ENCODE measurements around the gene MRPL37.
"Not testable (repeated sequence)": the region's sequence is repeated elsewhere in the genome, so short reads cannot be mapped to it uniquely, and the experiment has no call there.

The MRPL37 gene

GRCh38 chr1:54172614-54173599 lies 27.1 kb upstream of the MRPL37 start:
- no peak for DNase-seq

DNA sequence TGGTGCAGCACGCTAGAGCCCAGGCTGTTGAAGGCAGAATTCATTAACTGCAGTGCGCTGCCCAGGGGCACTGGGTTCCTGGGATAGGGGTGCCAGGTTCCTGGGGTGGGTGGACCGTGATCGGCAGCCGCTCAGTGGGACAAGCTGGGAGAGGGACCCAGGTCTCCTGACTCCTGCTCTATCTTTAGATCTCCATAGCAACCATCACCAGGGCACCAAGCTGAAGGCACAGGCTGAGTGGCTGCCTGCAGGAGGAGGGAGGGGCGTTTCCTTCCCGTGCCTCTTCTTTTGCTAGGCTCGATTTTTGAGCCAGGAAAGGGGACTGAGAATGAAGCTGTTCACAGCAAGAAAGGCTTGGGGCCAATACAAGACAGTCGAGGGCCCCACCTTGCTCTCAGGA lies 26.3 kb upstream of the MRPL37 start:
- DNase-seq: no peak

DNA sequence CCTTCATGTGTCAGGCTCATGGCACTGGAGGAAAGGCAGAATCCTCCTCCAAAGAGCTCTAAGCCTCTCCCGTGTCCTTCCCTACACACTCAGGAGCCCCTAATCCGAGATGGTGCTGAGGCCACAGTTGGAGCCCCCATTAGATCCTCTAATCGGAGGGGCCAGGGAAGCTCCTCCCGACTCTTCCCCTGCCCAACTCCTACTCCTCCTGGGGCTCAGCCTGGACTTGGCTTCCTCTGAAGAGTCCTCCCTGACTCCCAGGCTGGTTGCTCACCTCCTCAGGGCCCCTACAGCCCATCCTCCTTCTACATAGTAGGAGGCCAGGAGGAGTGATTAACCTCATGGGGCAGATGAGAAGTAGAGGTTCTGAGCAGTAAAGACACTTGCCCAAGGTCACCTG lies 25.9 kb upstream of the MRPL37 start:
- no peak for DNase-seq

DNA sequence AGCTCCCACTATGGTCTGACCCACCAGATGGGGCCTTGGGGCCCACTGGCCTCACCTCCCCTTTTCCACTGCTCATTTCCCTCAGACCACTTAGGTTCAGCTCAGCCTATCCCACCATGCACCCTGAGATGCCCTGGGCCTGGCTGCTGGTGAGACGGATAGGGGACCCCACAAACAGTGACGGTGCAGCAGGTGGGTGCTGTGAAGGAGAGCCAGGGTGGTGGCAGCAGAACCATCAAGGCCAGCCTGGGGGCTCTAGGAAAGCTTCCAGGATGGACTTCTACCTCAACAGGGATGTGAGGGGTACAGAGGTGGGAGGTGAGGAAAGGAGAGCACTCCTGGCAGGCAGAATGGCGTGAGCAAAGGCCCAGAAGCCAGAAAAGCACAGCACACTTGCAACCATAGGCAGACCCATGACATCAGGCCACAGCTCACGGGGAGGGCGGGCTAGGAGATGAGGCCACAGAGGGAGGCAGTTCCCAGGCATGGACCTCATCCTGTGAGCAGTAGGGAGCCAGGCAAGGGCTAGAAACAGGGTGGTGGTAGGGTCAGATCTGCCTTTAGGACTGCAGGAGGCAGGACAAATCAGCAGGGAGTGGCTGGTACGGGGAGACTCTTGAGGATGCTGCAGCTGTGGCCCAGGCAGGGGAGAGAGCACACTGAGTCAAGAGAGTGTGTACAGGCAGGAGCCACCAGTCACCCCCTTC lies 23.2 kb upstream of the MRPL37 start:
- DNase-seq: no peak

- no peak for DNase-seq
These were observed 22.2 kb upstream of the MRPL37 start for GRCh38 chr1:54177726-54178125.

DNA sequence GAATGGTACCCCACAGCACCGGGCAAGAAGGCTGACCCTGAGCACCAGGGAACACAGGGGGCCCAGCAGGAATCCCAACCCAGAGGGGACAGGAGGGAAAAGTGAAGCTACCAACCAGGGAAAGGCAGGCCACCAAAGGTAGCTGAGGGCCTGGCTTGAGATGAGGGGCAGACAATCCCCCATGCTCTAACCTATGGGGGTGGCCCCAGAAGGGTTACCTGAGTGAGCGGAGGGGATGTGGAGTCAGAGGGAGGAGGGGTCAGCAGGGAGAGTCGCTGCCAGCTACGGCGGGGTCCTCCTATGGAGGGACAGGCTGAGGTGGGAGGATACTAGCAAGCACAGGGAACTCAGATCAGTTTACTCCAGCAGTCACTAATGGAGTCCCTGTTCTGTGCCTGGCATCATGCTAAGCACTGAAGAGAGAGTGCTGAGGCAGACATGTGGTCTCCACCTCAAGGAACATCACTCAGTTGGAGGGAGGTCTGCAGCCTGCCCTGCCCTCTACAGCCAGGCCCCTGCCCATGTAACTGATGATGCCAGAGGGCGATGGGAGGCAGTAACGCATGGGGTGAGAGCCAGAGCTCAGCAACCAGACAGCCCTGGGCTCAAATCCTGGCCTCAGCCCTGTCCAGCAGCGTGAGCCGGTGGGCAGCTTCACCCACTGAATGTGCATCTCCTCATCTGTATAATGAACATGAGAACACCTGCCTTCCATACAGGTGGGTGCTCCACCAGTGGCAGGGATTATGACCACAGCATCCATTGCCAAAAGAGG lies 21.5 kb upstream of the MRPL37 start:
- no peak for DNase-seq

DNA sequence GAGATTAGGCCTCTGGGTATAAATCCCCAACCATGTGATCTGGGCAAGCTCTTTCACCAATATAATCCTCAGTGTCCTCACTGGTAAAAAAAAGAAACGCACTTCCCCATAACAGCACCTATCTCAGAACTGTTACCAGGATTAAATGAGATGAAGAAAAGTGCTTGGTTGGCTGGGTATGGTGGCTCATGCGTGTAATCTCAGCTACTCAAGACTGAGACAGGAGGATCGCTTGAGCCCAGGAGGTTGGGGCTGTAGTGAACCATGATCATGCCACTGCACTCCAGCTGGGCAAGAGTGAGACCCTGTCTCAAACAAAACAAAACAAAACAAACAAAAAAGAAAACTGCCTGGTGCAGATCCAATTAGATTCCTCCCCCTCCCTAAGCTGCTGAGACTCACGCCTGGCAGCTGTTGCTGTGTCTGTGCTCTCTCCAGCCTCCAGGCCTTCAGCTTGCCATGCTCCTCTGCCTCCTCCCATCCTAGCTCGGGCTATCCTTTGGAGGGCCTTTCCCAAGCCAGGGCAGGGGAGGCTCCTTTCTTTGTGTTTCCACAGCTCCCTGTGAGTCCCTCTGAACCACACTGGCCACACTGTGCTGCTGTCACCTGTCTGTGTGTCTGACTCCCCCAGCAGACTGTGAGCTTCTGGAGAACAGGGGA lies 19.1 kb upstream of the MRPL37 start:
- no peak for DNase-seq

DNA sequence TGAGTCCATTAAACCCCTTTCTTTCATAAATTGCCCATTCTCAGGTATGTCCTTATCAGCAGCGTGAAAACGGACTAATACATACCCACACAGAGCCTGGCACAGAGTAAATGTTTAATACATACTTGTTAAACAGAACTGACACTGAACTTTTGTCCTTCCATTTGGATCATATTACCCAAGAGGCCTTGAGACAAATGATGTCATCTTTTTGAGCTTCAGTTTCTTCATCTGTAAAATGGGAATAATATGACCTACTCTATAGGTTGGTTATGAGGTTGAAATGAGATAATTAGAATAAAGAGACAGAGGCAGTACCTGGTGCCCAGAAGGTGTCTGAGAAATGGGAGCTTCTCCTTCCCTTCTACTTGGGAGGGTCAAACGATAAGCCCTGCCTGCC lies 13.9 kb upstream of the MRPL37 start:
- DNase-seq: no peak

DNA sequence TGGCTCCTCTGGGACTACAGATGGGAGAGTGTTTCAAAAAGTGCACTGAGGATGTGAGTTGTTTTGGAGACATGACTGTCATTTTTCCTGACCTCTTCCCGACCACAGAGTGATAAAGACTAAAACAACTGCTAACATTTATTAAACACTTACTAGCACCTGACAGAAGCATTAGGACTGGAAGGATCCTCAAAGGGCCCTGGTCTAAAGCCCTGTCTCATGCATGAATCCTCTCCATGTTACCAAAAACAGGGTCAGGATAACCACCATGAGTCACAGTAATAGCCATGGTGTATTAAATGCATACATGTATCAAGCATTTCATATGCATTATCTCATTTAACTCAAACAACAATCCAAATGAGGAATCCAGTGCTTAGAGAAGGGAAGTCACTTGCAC lies 11.7 kb upstream of the MRPL37 start:
- DNase-seq: no peak

DNA sequence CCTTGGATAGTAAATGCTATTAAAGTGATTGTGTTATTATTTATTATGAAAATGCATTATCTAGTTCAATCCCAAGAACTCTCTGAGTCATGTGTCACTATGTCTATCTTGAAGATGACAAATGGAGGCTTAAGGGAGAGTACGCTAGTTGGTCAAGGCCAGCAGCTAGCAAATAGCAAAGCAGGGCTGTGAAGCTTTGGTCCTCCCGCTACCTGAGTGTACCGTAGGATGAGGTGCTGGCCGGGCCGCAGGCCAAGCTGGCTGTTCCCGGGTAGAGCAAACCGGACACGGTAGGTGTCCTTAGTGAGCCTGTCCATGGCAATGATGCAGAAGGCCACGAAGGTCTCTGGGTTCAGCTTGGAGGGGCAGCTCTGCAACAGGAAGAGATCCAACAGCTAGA lies 9.4 kb upstream of the MRPL37 start:
- no peak for DNase-seq

DNA sequence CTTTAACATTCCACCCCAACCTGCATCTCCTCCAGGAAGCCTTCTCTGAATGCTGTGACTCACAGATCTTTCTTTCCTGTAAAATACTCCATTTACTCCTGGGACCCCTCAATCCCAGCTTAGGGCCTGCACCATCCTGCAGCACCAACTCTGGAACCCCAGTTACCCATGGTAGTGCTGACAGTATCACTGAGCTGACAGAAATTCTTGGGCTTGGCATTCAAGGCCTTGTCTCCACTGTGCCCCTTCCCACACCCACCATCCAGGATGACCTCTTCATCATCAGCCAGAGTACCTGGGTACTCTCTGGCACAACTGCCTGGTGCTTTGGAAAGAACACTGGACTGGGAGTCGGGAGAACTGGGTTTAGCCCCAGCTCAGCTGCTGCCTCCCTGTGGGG lies 8.4 kb upstream of the MRPL37 start:
- no peak for DNase-seq

- no peak for DNase-seq
These were observed 6.5 kb upstream of the MRPL37 start for GRCh38 chr1:54193453-54193852.

- no peak for DNase-seq
These were observed 709 bp upstream of the MRPL37 start for GRCh38 chr1:54199151-54199764.

DNA sequence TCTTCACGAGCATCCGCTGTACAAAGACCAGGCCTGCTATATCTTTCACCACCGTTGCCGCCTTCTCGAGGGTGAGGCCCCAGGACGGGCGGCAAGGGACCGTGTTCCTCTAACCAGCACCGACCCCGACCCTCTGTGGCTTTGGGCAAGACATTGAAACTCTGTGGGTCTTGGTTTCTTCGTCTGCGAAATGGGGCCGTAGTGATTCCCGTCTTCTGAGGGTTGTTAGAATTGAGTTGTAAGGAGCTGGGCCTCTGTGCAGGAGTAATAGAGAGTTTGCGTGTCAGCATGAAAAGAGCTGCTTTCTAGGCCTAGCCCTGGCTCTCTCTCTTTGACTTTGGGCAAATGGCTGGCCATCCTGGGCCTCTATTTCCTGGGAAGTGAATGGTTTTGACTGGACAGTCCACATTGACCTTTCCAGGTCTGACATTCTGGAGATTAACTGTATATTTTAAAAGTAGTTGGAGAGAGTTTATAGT lies 591 bp downstream of the MRPL37 start:
- DNase-seq: no peak

DNA sequence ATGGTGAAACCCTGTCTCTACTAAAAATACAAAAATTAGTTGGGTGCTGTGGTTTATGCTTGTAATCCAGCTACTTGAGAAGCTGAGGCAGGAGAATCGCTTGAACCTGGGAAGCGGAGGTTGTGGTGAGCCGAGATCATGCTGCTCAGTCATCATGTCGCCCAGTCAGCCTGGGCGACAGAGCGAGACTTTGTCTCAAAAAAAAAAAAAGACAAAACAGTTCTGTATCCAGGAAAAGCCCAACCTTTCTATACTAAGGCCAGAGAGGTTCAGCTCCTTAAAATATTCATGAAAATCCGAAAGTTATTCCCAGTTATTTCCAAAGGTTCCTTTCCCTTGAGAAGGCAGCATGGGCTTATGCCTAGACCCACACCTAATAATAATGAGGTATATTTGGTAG lies 4.2 kb downstream of the MRPL37 start:
- no peak for DNase-seq

GRCh38 chr1:54207287-54207686 lies 7.3 kb downstream of the MRPL37 start:
- no peak for DNase-seq

DNA sequence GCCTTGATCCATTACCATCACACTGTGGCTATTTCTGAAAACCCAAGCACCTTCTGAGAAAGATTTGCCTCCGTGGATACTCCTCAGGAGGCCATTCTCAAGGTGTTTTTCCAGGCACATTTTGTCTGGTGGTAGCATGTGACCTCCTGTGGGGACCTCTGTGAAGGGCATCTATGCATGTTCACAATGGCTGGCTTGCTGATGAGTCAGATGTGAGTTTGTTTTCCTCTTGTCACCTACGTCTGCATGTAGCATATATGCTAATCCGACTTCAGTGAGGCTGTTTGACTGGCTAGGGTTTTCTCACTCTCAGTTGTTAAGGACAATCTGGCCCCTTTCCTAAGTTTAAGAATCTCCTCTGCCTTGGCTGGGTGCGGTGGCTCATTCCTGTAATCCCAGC lies 7.9 kb downstream of the MRPL37 start:
- not testable (repeated sequence) for DNase-seq

DNA sequence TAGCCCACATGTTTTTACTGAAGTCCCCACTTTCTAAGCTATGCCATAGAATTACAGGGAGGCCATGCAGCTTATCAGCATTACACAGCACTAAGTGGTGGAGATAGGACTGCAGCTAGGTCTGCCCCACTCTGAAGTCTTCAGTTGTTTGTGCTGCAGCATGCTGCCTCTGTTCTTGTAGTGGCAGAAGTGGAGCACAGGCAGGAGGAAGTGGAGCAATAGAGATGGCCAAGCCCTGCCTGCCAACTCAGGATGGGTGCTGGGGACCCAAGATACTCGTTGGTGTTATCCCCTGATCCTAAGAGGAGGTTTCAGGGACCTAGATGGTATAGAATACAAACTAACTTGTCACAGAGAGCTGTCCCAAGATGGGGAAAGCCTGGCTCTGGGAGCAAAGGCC lies 12.9 kb downstream of the MRPL37 start:
- no peak for DNase-seq

DNA sequence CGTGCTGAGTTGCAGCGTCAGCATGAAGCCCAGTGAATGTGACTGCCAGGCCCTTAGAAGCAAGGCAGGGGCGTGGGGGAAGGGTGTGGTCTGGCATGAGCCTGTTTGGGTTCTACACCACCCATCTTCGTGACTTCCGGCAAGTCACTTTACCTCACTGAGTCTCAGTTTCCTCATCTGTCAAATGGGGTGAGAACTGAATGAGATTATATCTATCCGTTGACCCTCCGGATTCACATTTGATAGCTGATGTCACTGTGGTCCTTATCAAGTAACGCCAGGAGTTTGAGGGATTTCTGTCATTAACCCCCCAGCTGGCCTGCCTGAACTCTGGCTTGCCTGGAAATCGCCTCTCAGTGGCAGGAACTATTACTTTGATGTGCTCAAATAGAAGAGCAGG lies 15.6 kb downstream of the MRPL37 start:
- no peak for DNase-seq

GRCh38 chr1:54218883-54219687 lies 19.1 kb downstream of the MRPL37 start:
- no peak for DNase-seq

DNA sequence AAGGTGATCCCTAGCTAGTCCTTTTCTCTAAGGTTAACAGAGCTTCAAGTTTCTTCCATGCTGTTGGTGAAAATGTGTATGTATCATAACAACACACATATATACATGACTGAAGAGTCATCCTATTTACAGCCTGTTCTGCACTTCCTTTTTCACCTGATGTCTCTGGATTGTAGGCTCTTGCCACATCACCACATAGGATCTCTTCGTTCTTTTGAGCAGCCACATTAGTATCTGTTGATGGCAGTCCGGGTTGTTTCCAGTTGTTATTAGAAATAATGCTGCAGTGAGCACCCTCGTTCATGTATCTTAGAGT lies 19.7 kb downstream of the MRPL37 start:
- no peak for DNase-seq
